Central memory CD4-positive, alpha-beta T cell (primary cell): Measurements from ENCODE around the gene KHDRBS1.
"Not testable (repeated sequence)": the region's sequence is repeated elsewhere in the genome, so short reads cannot be mapped to it uniquely, and the experiment has no call there.

Experiments used
- DNase-seq: peaks from one replicate; pipeline ENCODE4 v3.0.0; 2022

KHDRBS1 gene

GRCh38 chr1:32014199-32014947 is 705 bp downstream of the KHDRBS1 start:
- DNase-seq, result peak; percentile 23

GRCh38 chr1:32014948-32015273 is 1.2 kb downstream of the KHDRBS1 start:
- DNase-seq, result no peak

- no peak for DNase-seq
These were observed 6.7 kb downstream of the KHDRBS1 start for GRCh38 chr1:32020339-32020738.

- not testable (repeated sequence) for DNase-seq
These were observed 7.9 kb downstream of the KHDRBS1 start for GRCh38 chr1:32021574-32022018.

- no peak for DNase-seq
These were observed 9.7 kb downstream of the KHDRBS1 start for GRCh38 chr1:32023351-32023750.

- DNase-seq, result no peak
These were observed 11.8 kb downstream of the KHDRBS1 start for GRCh38 chr1:32025515-32025914.

- DNase-seq, result no peak
These were observed 15.1 kb downstream of the KHDRBS1 start for GRCh38 chr1:32028746-32029145.

- DNase-seq, result no peak
These were observed 18.1 kb downstream of the KHDRBS1 start for GRCh38 chr1:32031578-32032274.

- DNase-seq, result no peak
These were observed 18.6 kb downstream of the KHDRBS1 start for GRCh38 chr1:32032275-32032615.

GRCh38 chr1:32035119-32035518 is 21.5 kb downstream of the KHDRBS1 start:
- no peak for DNase-seq

- no peak for DNase-seq
These were observed 27.0 kb downstream of the KHDRBS1 start for GRCh38 chr1:32040711-32041110.

GRCh38 chr1:32042330-32042729 is 28.7 kb downstream of the KHDRBS1 start:
- DNase-seq, result no peak

GRCh38 chr1:32044234-32044633 is 30.6 kb downstream of the KHDRBS1 start:
- no peak for DNase-seq

- no peak for DNase-seq
These were observed 32.1 kb downstream of the KHDRBS1 start for GRCh38 chr1:32045772-32046171.

GRCh38 chr1:32047701-32048100 is 34.0 kb downstream of the KHDRBS1 start:
- DNase-seq, result no peak

- no peak for DNase-seq
These were observed 34.8 kb downstream of the KHDRBS1 start for GRCh38 chr1:32048440-32048839.

GRCh38 chr1:32051706-32052105 is 38.0 kb downstream of the KHDRBS1 start:
- DNase-seq, result no peak

- no peak for DNase-seq
These were observed 39.2 kb downstream of the KHDRBS1 start for GRCh38 chr1:32052887-32053286.

- DNase-seq, result no peak
These were observed 41.7 kb downstream of the KHDRBS1 start for GRCh38 chr1:32055416-32055815.

GRCh38 chr1:32056598-32056997 is 42.9 kb downstream of the KHDRBS1 start:
- DNase-seq, result no peak

- DNase-seq, result no peak
These were observed 47.2 kb downstream of the KHDRBS1 start for GRCh38 chr1:32060914-32061313.

- DNase-seq, result no peak
These were observed 49.2 kb downstream of the KHDRBS1 start for GRCh38 chr1:32062867-32063230.

- DNase-seq, result peak; percentile 19
These were observed 49.6 kb downstream of the KHDRBS1 start for GRCh38 chr1:32063261-32063681.

- not testable (repeated sequence) for DNase-seq
These were observed 52.2 kb downstream of the KHDRBS1 start for GRCh38 chr1:32065613-32066488.
